Activated gamma-delta T cell treated with anti-CD3 and anti-CD28 coated beads, Interleukin-2, amount 50 U/mL, for 16 hours (primary cell): ENCODE measurements around the gene ANKFN1.

Source experiments
- DNase-seq: peaks from one replicate; pipeline ENCODE4 v3.0.0-alpha.2; 2020; ENCODE audit warnings: low read depth

ANKFN1 gene

DNA sequence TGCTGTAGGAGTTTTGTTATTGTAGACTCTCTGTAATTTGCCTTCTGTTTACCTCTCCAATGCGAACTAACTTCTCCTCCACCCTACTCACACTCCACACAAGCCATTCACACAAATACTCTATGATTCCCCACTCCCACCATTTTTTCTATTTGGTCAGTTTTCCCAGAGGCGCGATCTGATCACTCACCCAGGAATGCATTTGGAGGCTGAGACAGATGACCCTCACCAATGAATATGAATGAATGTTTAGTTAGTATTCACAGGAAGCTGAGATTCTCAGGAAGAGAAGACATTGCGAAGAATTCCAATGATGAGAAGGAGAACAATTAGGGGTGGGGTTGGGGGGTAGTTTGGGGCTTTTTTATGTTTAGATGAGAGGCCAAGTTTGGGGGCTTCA is 10.5 kb upstream of the ANKFN1 start:
- DNase-seq: no peak

- no peak for DNase-seq
Observed at GRCh38 chr17:56144223-56144622, 9.1 kb upstream of the ANKFN1 start.

GRCh38 chr17:56146534-56146933 is 6.7 kb upstream of the ANKFN1 start:
- DNase-seq: no peak

GRCh38 chr17:56148333-56148732 is 4.9 kb upstream of the ANKFN1 start:
- no peak for DNase-seq

- no peak for DNase-seq
Observed at GRCh38 chr17:56149266-56150036, 3.8 kb upstream of the ANKFN1 start.

GRCh38 chr17:56150649-56151048 is 2.6 kb upstream of the ANKFN1 start:
- DNase-seq: no peak

GRCh38 chr17:56157845-56158244 is 4.6 kb downstream of the ANKFN1 start:
- DNase-seq: no peak

DNA sequence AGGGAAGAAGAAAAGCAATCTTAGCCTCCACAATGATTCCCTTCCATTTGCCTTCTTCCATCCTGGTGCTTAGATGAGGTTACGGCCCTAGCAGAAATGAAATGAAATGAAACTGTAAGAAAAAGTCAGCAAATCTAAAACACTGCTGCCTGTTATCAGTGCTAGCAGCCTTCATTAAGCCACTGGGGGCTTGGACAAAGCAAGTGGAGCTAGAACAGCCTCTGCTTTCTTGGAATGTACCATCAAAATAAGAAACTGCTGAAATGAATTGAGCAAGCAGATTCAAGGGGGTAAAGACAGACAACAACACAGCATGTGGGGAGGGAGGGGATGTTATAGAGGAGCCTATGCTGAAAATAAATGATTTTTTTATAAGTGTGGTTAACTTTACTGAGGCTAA is 5.1 kb downstream of the ANKFN1 start:
- DNase-seq: no peak

- DNase-seq: no peak
Observed at GRCh38 chr17:56158915-56159825, 5.9 kb downstream of the ANKFN1 start.

GRCh38 chr17:56159826-56160380 is 6.6 kb downstream of the ANKFN1 start:
- DNase-seq: no peak

- DNase-seq: no peak
Observed at GRCh38 chr17:56160422-56160821, 7.1 kb downstream of the ANKFN1 start.

DNA sequence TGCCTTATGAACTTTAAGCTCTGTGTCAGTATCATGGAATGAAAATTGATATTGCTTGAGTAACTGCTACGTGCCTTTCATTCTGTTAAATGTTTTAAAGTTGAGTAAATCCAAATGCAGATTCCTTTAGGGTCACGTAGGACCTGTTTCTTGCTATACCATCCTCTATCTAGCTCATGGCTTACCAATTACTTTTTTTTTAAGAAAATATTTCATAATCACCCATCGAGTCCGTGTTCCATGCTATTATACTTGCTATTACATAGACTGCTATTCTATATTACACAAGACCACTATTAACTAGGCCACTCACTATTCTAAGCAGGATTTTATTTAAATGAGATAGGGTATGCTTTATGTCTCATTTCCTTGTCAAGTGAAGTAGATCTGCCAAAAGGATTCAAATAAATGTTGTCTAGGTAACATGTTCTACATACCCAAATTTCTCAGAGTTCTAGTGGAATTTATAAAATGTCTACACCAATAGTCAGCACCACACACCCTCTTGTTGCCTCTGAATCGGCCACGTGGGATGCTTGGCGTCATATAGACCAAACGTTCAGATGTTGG is 11.9 kb downstream of the ANKFN1 start:
- no peak for DNase-seq

DNA sequence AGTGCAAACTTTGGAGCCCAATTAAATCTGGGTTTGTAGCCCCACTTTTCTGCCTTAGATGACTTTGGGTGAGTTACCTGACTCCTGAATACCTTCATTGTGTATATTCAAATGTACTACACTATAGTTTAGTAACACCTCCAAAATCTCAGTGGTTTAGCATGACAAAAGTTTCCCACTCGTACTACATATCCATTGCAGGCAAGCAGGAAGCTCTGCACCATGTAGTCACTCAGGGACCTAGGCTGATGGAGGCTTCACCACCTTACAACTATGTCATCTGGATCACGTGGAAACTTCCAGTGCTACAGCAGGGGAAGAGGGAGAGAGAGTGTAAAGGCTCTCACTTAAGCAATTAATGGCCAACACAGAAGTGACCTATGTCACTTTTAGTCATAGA is 14.2 kb downstream of the ANKFN1 start:
- no peak for DNase-seq

- no peak for DNase-seq
Observed at GRCh38 chr17:56169621-56170020, 16.3 kb downstream of the ANKFN1 start.

DNA sequence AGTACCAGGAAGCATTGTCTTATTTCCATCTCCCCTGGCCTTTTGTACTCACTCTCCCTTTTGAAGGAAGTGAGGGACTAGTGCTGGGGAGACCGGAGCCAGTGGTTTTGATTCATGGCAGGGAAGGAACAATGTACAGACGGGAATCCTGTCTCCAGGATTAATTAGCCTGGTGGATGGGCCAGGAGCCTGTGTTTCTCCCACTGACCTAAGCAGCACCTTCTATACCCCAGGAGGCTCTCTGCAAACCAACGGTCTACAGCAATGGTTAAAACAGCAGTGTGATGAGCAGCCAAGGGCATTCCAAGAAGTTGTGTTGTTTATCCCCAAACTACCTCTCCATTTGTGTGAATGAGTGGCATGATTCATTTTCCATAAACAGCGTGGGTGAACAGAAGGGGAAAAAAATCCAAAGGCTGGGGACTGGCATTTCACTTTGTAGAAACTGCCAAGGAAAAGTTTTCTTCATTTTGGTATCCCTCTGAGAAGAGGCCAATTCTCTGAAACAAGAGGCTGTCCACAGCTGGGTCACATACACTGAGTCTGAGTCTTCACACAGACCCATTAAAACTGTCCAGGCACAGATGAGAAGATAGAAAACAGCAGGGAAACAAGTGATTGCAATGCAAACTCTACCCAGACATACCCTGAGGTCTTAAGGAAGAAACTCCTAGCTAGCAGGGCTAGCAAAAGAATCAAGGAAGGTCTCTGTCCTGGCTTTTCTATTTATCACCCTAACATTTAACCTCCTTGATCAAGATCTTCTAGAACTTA is 18.1 kb downstream of the ANKFN1 start:
- DNase-seq: no peak

- DNase-seq: no peak
Observed at GRCh38 chr17:56172517-56172982, 19.3 kb downstream of the ANKFN1 start.

- DNase-seq: no peak
Observed at GRCh38 chr17:56173026-56173425, 19.8 kb downstream of the ANKFN1 start.

GRCh38 chr17:56173958-56174835 is 20.9 kb downstream of the ANKFN1 start:
- DNase-seq: no peak

DNA sequence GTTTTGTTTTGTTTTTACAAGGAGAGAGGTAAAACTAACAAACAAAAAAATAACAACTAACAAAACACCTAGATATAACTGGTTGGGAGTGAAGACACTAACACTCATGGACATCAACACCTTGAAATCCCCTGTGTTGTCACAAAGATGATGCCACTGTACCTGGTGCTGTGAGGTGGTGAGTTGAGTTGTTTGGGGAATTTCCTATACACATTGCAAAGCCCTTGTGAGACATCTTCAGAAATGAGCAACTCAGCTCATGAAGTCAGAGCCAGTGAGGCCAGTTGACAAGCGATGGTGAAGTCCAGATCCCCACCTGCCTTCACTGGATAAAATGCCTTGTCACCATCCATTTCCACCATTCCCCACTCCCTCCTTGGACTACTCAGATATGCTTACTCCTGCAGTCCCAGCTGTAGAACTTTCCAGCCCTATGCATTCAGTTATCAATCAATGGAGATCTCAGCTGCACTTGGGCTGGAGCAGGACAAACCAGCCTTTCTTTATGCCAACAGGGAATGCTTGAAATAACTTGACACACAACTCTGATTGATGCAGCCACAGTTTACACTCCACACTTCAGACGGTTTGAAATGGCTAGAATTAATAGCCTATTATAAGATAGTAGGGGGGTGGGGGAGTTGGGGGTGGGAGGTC is 22.2 kb downstream of the ANKFN1 start:
- DNase-seq: no peak

GRCh38 chr17:56176091-56176490 is 22.8 kb downstream of the ANKFN1 start:
- DNase-seq: no peak
